WTC11 (cell line): Measurements from ENCODE around the gene TSC22D2. TPM values are rescaled to one million over a fixed set of nuclear protein-coding genes. Genes with fewer than 3 reads are reported as not detected.

Experiments
- ATAC-seq: fragments of 200-7000 bp; cut with Tn5 transposase; 2 replicates; pipeline ENCODE4 v1.10.0; 2021; ENCODE audit warnings: mild to moderate bottlenecking, moderate library complexity
- CTCF ChIA-PET: fragments of 300-600 bp; sonication (Branson Sonifier 250); formaldehyde crosslinking; loops from one replicate; lab custom pipeline; 2021; ENCODE audit warnings: antibody characterized with exemption; lab: Charles Lee
- POLR2A ChIA-PET: fragments of 350-600 bp; sonication (Branson Sonifier 250); formaldehyde crosslinking; loops from one replicate; lab custom pipeline; 2021; ENCODE audit warnings: antibody characterized with exemption; lab: Charles Lee
- DNase-seq: peaks from one replicate; pipeline ENCODE4 v3.0.0; 2021; ENCODE audit warnings: low spot score
- H3K27ac Mint-ChIP-seq: 2 replicates; pipeline ENCODE4 v1.8.0; 2021; ENCODE audit warnings: mixed read lengths
- H3K27me3 Mint-ChIP-seq: 2 replicates; pipeline ENCODE4 v1.8.0; 2021; ENCODE audit warnings: low read depth, mild to moderate bottlenecking, moderate library complexity, mixed read lengths
- H3K36me3 Mint-ChIP-seq: 2 replicates; pipeline ENCODE4 v1.8.0; 2021; ENCODE audit warnings: mixed read lengths
- H3K4me1 Mint-ChIP-seq: 2 replicates; pipeline ENCODE4 v1.8.0; 2022; ENCODE audit warnings: mixed read lengths
- H3K4me3 Mint-ChIP-seq: 2 replicates; pipeline ENCODE4 v1.8.0; 2021; ENCODE audit warnings: mild to moderate bottlenecking, moderate library complexity, mixed read lengths
- H3K9me3 Mint-ChIP-seq: 2 replicates; pipeline ENCODE4 v1.8.0; 2021; ENCODE audit warnings: mixed read lengths
- ATF3 ChIP-seq: sonication (generic); formaldehyde crosslinking; conservative IDR thresholded peaks from 2 replicates; pipeline ENCODE4 v1.8.1; 2022; ENCODE audit warnings: mild to moderate bottlenecking, missing genetic modification reagents
- ESRRA ChIP-seq: sonication (generic); formaldehyde crosslinking; IDR thresholded peaks from 2 replicates; pipeline ENCODE4 v1.8.1; 2022; ENCODE audit warnings: mild to moderate bottlenecking, missing genetic modification reagents, borderline replicate concordance
- ETV6 ChIP-seq: sonication (generic); formaldehyde crosslinking; IDR thresholded peaks from 2 replicates; pipeline ENCODE4 v1.8.1; 2022; ENCODE audit warnings: mild to moderate bottlenecking, missing genetic modification reagents
- GTF2I ChIP-seq: fragments of 250-450 bp; sonication (Bioruptor Pico); conservative IDR thresholded peaks from 2 replicates; pipeline ENCODE4 v1.4.0; 2021; ENCODE audit warnings: mild to moderate bottlenecking
- HMGA2 ChIP-seq: fragments of 250-450 bp; sonication (Bioruptor Pico); IDR thresholded peaks from 2 replicates; pipeline ENCODE4 v1.4.0; 2021; ENCODE audit warnings: mild to moderate bottlenecking, moderate library complexity
- MYBL2 ChIP-seq: sonication (generic); formaldehyde crosslinking; IDR thresholded peaks from 2 replicates; pipeline ENCODE4 v1.8.1; 2023; ENCODE audit warnings: mild to moderate bottlenecking, moderate library complexity, missing genetic modification reagents
- NR2C2 ChIP-seq: sonication (generic); formaldehyde crosslinking; IDR thresholded peaks from 2 replicates; pipeline ENCODE4 v1.8.0; 2022; ENCODE audit warnings: mild to moderate bottlenecking, missing genetic modification reagents
- SMAD3 ChIP-seq: sonication (generic); formaldehyde crosslinking; IDR thresholded peaks from 2 replicates; pipeline ENCODE4 v1.8.0; 2022; ENCODE audit warnings: missing genetic modification reagents, mild to moderate bottlenecking, borderline replicate concordance
- SMAD4 ChIP-seq: sonication (generic); formaldehyde crosslinking; IDR thresholded peaks from 2 replicates; pipeline ENCODE4 v1.8.0; 2022; ENCODE audit warnings: mild to moderate bottlenecking, missing genetic modification reagents
- SP1 ChIP-seq: sonication (generic); formaldehyde crosslinking; conservative IDR thresholded peaks from 2 replicates; pipeline ENCODE4 v1.8.1; 2022; ENCODE audit warnings: missing genetic modification reagents
- TCF7 ChIP-seq: sonication (generic); formaldehyde crosslinking; IDR thresholded peaks from 2 replicates; pipeline ENCODE4 v1.8.0; 2022; ENCODE audit warnings: mild to moderate bottlenecking, low read depth, missing genetic modification reagents, moderate library complexity
- TEAD4 ChIP-seq: sonication (generic); formaldehyde crosslinking; IDR thresholded peaks from 2 replicates; pipeline ENCODE4 v1.8.0; 2022; ENCODE audit warnings: mild to moderate bottlenecking, missing genetic modification reagents
- ZNF423 ChIP-seq: fragments of 250-450 bp; sonication (Bioruptor Pico); IDR thresholded peaks from 2 replicates; pipeline ENCODE4 v2.1.2; 2022; ENCODE audit warnings: mild to moderate bottlenecking, moderate library complexity
- ZNF512 ChIP-seq: sonication (generic); formaldehyde crosslinking; IDR thresholded peaks from 2 replicates; pipeline ENCODE4 v1.8.1; 2022; ENCODE audit warnings: missing genetic modification reagents, borderline replicate concordance
- total RNA-seq: library from RNA; stranded (reverse); gene quantifications from 3 replicates; pipeline ENCODE4 v1.2.3, GENCODE V29; 2021
- TF ChIP-seq, protein P1 (sequence below): fragments of 250-450 bp; sonication (Bioruptor Pico); IDR thresholded peaks from 2 replicates; pipeline ENCODE4 v2.1.2; 2022; ENCODE audit warnings: mild to moderate bottlenecking, moderate library complexity
- TF ChIP-seq, protein P2 (sequence below): fragments of 250-450 bp; sonication (Bioruptor Pico); IDR thresholded peaks from 2 replicates; pipeline ENCODE4 v1.9.0; 2021; ENCODE audit warnings: mild to moderate bottlenecking
- TF ChIP-seq, protein P3 (sequence below): sonication (generic); formaldehyde crosslinking; IDR thresholded peaks from 2 replicates; pipeline ENCODE4 v1.8.0; 2022; ENCODE audit warnings: mild to moderate bottlenecking, missing genetic modification reagents
- TF ChIP-seq, protein P4 (sequence below): sonication (generic); formaldehyde crosslinking; IDR thresholded peaks from 2 replicates; pipeline ENCODE4 v1.8.1; 2022; ENCODE audit warnings: low read depth, missing genetic modification reagents, borderline replicate concordance
- TF ChIP-seq, protein P5 (sequence below): sonication (generic); formaldehyde crosslinking; IDR thresholded peaks from 2 replicates; pipeline ENCODE4 v1.8.0; 2022; ENCODE audit warnings: missing genetic modification reagents
- TF ChIP-seq, protein P6 (sequence below): sonication (generic); formaldehyde crosslinking; IDR thresholded peaks from 2 replicates; pipeline ENCODE4 v1.8.0; 2022; ENCODE audit warnings: mild to moderate bottlenecking, missing genetic modification reagents

Gene TSC22D2
- total RNA-seq, 1 experiment from 2014 or later = 24.0 TPM

DNA sequence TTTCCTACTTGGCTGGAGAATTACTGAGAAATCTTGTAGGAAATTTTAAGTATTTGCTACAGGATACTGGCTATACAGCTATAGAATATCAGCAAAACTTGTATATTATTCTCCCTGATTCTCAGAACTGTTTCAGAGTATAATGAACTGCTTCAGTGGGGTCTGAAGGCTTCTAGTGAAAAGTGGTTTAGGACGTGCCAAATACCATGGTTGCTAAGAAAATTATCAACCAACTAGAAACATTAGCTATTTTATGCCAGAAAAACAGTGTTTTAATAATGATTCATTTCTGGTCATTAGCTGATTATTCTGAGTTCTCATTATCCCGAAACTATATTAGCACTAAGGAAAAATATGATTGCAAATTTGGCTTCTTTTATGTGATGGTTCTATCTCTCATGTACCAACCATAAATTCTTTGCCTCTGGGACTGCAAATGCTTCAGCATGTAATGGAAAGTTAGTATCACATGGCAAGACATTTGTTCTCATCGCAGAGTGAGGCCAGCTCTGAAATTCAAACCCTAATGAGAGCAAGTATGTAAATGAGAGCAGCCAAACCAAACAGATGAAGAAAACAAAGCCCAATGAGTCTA lies 11.0 kb upstream of the TSC22D2 start (continued):
- TF ChIP-seq, protein P1, sequence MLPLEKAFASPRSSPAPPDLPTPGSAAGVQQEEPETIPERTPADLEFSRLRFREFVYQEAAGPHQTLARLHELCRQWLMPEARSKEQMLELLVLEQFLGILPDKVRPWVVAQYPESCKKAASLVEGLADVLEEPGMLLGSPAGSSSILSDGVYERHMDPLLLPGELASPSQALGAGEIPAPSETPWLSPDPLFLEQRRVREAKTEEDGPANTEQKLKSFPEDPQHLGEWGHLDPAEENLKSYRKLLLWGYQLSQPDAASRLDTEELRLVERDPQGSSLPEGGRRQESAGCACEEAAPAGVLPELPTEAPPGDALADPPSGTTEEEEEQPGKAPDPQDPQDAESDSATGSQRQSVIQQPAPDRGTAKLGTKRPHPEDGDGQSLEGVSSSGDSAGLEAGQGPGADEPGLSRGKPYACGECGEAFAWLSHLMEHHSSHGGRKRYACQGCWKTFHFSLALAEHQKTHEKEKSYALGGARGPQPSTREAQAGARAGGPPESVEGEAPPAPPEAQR (CRISPR knock-in tag) = no peak
- TF ChIP-seq, protein P2, sequence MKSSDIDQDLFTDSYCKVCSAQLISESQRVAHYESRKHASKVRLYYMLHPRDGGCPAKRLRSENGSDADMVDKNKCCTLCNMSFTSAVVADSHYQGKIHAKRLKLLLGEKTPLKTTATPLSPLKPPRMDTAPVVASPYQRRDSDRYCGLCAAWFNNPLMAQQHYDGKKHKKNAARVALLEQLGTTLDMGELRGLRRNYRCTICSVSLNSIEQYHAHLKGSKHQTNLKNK (CRISPR knock-in tag) = no peak
- TF ChIP-seq HMGA2 = no peak
- no peak for TF ChIP-seq TCF7 (CRISPR knock-in tag)
- TF ChIP-seq, protein P3, sequence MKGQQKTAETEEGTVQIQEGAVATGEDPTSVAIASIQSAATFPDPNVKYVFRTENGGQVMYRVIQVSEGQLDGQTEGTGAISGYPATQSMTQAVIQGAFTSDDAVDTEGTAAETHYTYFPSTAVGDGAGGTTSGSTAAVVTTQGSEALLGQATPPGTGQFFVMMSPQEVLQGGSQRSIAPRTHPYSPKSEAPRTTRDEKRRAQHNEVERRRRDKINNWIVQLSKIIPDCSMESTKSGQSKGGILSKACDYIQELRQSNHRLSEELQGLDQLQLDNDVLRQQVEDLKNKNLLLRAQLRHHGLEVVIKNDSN (CRISPR knock-in tag) = no peak
- no peak for TF ChIP-seq SMAD3 (CRISPR knock-in tag)
- TF ChIP-seq NR2C2 (CRISPR knock-in tag) = no peak
- TF ChIP-seq ZNF423 = no peak

GRCh38 chr3:150399060-150399459 lies 9.0 kb upstream of the TSC22D2 start:
- no peaks in the 10 kb centered on the region for H3K9me3 Mint-ChIP-seq
- no peak overlapping the region for H3K27ac Mint-ChIP-seq
- H3K36me3 Mint-ChIP-seq = no peaks in the 10 kb centered on the region
- ATAC-seq (peak; percentile 77), DNase-seq (no peak)
- ChIA-PET POLR2A (no interaction called here), CTCF (interaction anchor here (1.0 to 1.3 kb wide), 2 partner anchors 10 to 97 kb away, joined by 3 to 5 read pairs; no protein-coding TSS in a partner anchor)
- TF ChIP-seq ZNF512 (CRISPR knock-in tag) (no peak), TEAD4 (CRISPR knock-in tag) (no peak), ATF3 (CRISPR knock-in tag) (no peak), SP1 (CRISPR knock-in tag) (no peak), GTF2I (CRISPR knock-in tag) (no peak), ETV6 (CRISPR knock-in tag) (no peak), ESRRA (CRISPR knock-in tag) (no peak), ZNF423 (no peak)
- TF ChIP-seq, protein P4, sequence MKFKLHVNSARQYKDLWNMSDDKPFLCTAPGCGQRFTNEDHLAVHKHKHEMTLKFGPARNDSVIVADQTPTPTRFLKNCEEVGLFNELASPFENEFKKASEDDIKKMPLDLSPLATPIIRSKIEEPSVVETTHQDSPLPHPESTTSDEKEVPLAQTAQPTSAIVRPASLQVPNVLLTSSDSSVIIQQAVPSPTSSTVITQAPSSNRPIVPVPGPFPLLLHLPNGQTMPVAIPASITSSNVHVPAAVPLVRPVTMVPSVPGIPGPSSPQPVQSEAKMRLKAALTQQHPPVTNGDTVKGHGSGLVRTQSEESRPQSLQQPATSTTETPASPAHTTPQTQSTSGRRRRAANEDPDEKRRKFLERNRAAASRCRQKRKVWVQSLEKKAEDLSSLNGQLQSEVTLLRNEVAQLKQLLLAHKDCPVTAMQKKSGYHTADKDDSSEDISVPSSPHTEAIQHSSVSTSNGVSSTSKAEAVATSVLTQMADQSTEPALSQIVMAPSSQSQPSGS (CRISPR knock-in tag) = no peak
- no peaks in the 10 kb centered on the region for H3K27me3 Mint-ChIP-seq
- no peak overlapping the region for H3K4me3 Mint-ChIP-seq
- peaks cover 23% of the 10 kb centered on the region for H3K4me1 Mint-ChIP-seq

DNA sequence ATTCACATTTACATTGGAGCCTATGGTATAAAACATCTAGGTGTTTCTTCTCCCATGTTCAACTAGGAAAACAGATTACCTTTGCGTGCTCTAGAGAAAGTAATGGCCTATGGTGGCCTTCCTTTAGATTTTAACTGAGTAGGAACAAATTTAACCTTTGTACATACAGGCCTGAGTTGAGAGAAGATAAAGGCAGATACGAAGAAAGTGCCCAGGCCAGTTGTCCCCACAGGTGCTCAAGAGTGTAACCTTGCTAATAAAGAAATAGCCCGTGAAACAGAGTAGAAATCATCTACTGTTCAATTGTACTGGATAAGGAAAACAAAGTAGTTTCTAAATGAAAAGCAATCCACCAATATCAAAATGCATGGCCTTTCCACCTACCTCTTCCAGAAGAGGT lies 6.8 kb upstream of the TSC22D2 start:
- Mint-ChIP-seq H3K4me1 (peaks cover 26% of the 10 kb centered on the region), H3K4me3 (no peak overlapping the region), H3K27me3 (no peaks in the 10 kb centered on the region), H3K27ac (no peak overlapping the region), H3K9me3 (no peaks in the 10 kb centered on the region), H3K36me3 (no peaks in the 10 kb centered on the region)
- TF ChIP-seq SMAD4 (CRISPR knock-in tag) = no peak
- no peak for TF ChIP-seq MYBL2 (CRISPR knock-in tag)
- TF ChIP-seq HMGA2 = no peak
- TF ChIP-seq, protein P1 (CRISPR knock-in tag) = no peak
- TF ChIP-seq, protein P5, sequence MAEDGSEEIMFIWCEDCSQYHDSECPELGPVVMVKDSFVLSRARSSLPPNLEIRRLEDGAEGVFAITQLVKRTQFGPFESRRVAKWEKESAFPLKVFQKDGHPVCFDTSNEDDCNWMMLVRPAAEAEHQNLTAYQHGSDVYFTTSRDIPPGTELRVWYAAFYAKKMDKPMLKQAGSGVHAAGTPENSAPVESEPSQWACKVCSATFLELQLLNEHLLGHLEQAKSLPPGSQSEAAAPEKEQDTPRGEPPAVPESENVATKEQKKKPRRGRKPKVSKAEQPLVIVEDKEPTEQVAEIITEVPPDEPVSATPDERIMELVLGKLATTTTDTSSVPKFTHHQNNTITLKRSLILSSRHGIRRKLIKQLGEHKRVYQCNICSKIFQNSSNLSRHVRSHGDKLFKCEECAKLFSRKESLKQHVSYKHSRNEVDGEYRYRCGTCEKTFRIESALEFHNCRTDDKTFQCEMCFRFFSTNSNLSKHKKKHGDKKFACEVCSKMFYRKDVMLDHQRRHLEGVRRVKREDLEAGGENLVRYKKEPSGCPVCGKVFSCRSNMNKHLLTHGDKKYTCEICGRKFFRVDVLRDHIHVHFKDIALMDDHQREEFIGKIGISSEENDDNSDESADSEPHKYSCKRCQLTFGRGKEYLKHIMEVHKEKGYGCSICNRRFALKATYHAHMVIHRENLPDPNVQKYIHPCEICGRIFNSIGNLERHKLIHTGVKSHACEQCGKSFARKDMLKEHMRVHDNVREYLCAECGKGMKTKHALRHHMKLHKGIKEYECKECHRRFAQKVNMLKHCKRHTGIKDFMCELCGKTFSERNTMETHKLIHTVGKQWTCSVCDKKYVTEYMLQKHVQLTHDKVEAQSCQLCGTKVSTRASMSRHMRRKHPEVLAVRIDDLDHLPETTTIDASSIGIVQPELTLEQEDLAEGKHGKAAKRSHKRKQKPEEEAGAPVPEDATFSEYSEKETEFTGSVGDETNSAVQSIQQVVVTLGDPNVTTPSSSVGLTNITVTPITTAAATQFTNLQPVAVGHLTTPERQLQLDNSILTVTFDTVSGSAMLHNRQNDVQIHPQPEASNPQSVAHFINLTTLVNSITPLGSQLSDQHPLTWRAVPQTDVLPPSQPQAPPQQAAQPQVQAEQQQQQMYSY = no peak
- TF ChIP-seq ETV6 (CRISPR knock-in tag) = no peak
- TF ChIP-seq, protein P6, sequence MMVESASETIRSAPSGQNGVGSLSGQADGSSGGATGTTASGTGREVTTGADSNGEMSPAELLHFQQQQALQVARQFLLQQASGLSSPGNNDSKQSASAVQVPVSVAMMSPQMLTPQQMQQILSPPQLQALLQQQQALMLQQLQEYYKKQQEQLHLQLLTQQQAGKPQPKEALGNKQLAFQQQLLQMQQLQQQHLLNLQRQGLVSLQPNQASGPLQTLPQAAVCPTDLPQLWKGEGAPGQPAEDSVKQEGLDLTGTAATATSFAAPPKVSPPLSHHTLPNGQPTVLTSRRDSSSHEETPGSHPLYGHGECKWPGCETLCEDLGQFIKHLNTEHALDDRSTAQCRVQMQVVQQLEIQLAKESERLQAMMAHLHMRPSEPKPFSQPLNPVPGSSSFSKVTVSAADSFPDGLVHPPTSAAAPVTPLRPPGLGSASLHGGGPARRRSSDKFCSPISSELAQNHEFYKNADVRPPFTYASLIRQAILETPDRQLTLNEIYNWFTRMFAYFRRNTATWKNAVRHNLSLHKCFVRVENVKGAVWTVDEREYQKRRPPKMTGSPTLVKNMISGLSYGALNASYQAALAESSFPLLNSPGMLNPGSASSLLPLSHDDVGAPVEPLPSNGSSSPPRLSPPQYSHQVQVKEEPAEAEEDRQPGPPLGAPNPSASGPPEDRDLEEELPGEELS (CRISPR knock-in tag) = no peak
- POLR2A ChIA-PET = no interaction called here
- CTCF ChIA-PET = no interaction called here
- DNase-seq (no peak), ATAC-seq (no peak)
